Erythroblast (primary cell): ENCODE data around the gene DGKB.

Source experiments
- GATA1 ChIP-seq: IDR thresholded peaks from 2 replicates; pipeline ENCODE4 v1.6.1; 2011; ENCODE audit warnings: low read depth, mild to moderate bottlenecking, control low read depth, low read length, moderate library complexity
- POLR2A ChIP-seq: IDR thresholded peaks from 2 replicates; pipeline ENCODE4 v1.6.1; 2011; ENCODE audit warnings: mild to moderate bottlenecking, low read length

DNA sequence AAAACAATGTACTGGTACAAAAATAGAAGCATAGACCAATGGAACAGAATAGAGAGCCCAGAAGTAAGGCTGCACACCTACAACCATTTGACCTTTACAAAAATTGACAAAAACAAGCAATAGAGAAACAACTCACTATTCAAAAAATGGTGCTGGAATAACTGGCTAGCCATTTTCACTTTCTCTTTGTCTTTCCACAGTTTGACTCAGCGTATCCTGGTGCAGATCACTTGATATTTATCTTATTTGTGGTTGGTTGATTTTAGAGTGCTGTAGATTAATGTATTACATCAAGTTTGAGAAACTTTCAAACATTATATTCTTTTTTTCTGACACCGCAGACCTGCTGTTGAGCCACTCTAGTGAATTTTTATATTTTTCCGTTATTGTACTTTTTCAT, 381.4 kb downstream of the DGKB start:
- no peak for TF ChIP-seq POLR2A
- TF ChIP-seq GATA1 = no peak
